ENCODE data around the gene OSBPL5. TPM values are rescaled to one million over a fixed set of nuclear protein-coding genes. Genes with fewer than 3 reads are reported as not detected.

The OSBPL5 gene
- total and polyA plus RNA-seq, 2 of the 4 experiments (the other 2 are of a cell fraction), result 14.9 to 22.3 TPM

GRCh38 chr11:3132831-3133260 lies 32.3 kb downstream of the OSBPL5 start (continued):
- TF ChIP-seq RCOR1 (IDR thresholded peaks at IDR 0.05; ENCODE audit: insufficient replicate concordance, low read length), result no peak
- TF ChIP-seq FOS (IDR thresholded peaks at IDR 0.05; ENCODE audit: low read depth, low read length), result no peak

DNA sequence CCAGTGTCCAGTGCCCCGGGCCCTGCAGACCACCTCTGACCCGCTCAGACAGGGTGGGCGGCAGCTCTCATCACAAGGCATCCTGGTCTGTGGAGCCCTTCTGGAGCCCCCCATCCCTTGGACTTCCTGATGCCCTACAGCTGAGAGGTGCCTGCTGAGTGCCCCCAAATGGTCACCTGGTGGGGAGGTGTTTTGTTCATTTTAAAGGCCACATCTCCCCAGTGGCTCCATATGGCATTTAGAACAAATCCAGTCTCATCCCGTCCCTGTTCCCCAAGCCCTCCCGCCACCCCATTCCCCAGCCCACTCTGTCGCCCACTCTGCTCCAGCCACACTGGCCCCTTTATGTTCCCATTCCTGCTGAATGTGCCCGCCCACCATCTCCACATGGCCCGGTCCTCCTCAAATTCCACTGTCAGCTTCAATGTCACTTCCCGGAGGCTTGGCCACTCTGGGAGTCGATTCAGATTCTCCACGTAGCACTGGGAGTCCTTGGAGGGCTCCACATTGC lies 32.8 kb downstream of the OSBPL5 start:
- no peaks in the 10 kb centered on the region for H3K9me3 ChIP-seq (ENCODE audit: control insufficient read depth, insufficient read depth, low read length)
- no peak overlapping the region for H3K56ac ChIP-seq (ENCODE audit: extremely low read depth, insufficient read depth, low read length)
- no peak overlapping the region for H3K14ac ChIP-seq (replicated peaks; ENCODE audit: low read depth, low read length)
- ChIA-PET POLR2A (ENCODE audit: unreplicated experiment) (no interaction called here), CTCF (no interaction called here)
- H3K23ac ChIP-seq (ENCODE audit: low read depth, low read length), result no peak overlapping the region
- BruUV-seq (replicated peaks), result no TSS peak
- H4K5ac ChIP-seq (ENCODE audit: low read depth, low read length), result no peak overlapping the region
- H3K9me1 ChIP-seq (ENCODE audit: insufficient read depth, low read length), result 0 out of 2 replicates have a peak, but pooled peaks cover 3% of the 10 kb centered on the region
- H4K91ac ChIP-seq (ENCODE audit: insufficient read depth, low read depth, low read length), result no peak overlapping the region
- no peak overlapping the region for H2AK5ac ChIP-seq (ENCODE audit: low read depth, low read length)
- DNase-seq (no peak), ATAC-seq (ENCODE audit: low read depth) (no peak)
- H3K18ac ChIP-seq (ENCODE audit: low read depth, low read length), result no peak overlapping the region
- no peak overlapping the region for H4K8ac ChIP-seq (ENCODE audit: low read depth in 2 of 2, low read length in 2 of 2)
- H3K4me2 ChIP-seq (ENCODE audit: low read depth, low read length), result no peak overlapping the region
- in situ Hi-C loops (cut with MboI; ENCODE audit: low sequenced_read_pairs) (no loop called here), intact Hi-C loops (cut with micrococcal nuclease) (no loop called here), dilution Hi-C loops (cut with HindIII; ENCODE audit: low sequenced_read_pairs, unreplicated experiment) (no loop called here)
- no peak overlapping the region for H3K27ac ChIP-seq (ENCODE audit: insufficient read depth, low read length)
- no peaks in the 10 kb centered on the region for H3K27me3 ChIP-seq (ENCODE audit: control insufficient read depth, insufficient read depth, low read length)
- H2AFZ ChIP-seq (replicated peaks; ENCODE audit: low read length, poor library complexity), result no peak overlapping the region
- WGBS, 2 experiments (ENCODE audit: extremely low coverage in 2 of 2, insufficient read length in 1 of 2), result 65% methylated on average over 4 of the region's 11 CpGs; no CpG with 5 or more reads in 1 of the 2 experiments
- peak overlapping the region; percentile 28 for H2AK9ac ChIP-seq (replicated peaks; ENCODE audit: low read depth, low read length, poor library complexity)
- H2BK5ac ChIP-seq (ENCODE audit: low read depth, low read length, poor library complexity, severe bottlenecking), result no peak overlapping the region
- peaks cover 59% of the 10 kb centered on the region for H4K20me1 ChIP-seq (ENCODE audit: insufficient read depth, low read length)
- H3K4ac ChIP-seq (ENCODE audit: low read depth, low read length), result no peak overlapping the region
- no peak for TF ChIP-seq SMC3 (IDR thresholded peaks at IDR 0.05; ENCODE audit: low read depth, low read length)
- TF ChIP-seq RCOR1 (IDR thresholded peaks at IDR 0.05; ENCODE audit: insufficient replicate concordance, low read length), result no peak
- TF ChIP-seq CTCF (conservative IDR thresholded peaks at IDR 0.05; ENCODE audit: low read depth, low read length), result no peak
- no peak for TF ChIP-seq RAD21 (IDR thresholded peaks at IDR 0.05; ENCODE audit: low read length)
- no peak for TF ChIP-seq MAZ (IDR thresholded peaks at IDR 0.05; ENCODE audit: borderline replicate concordance, low read depth, low read length)
- no peak for TF ChIP-seq BHLHE40 (IDR thresholded peaks at IDR 0.05; ENCODE audit: low read depth, low read length)
- TF ChIP-seq, protein P1, sequence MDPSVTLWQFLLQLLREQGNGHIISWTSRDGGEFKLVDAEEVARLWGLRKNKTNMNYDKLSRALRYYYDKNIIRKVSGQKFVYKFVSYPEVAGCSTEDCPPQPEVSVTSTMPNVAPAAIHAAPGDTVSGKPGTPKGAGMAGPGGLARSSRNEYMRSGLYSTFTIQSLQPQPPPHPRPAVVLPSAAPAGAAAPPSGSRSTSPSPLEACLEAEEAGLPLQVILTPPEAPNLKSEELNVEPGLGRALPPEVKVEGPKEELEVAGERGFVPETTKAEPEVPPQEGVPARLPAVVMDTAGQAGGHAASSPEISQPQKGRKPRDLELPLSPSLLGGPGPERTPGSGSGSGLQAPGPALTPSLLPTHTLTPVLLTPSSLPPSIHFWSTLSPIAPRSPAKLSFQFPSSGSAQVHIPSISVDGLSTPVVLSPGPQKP (IDR thresholded peaks at IDR 0.05; ENCODE audit: borderline replicate concordance, low read depth, low read length), result no peak
- TF ChIP-seq RFX5 (IDR thresholded peaks at IDR 0.05; ENCODE audit: low read depth, low read length), result no peak
- TF ChIP-seq MXI1 (IDR thresholded peaks at IDR 0.05; ENCODE audit: borderline replicate concordance, low read depth, low read length), result no peak
- no peaks in the 10 kb centered on the region; the same call in 1 of the 2 replicates for H3K4me1 ChIP-seq (ENCODE audit: control insufficient read depth, insufficient read depth, low read length)
- H2BK20ac ChIP-seq (ENCODE audit: low read depth, low read length), result no peak overlapping the region
- H3K79me1 ChIP-seq (ENCODE audit: low read depth in 1 of 2, low read length in 2 of 2), result peaks cover 0 to 57% of the 10 kb centered on the region in 2 experiments; a peak in 3 of 4 replicates
- H3K36me3 ChIP-seq (ENCODE audit: control insufficient read depth, insufficient read depth, low read length), result peaks cover 15% of the 10 kb centered on the region
- H3K4me3 ChIP-seq (ENCODE audit: insufficient read depth, low read depth, low read length), result no peak overlapping the region
- no peak overlapping the region for H2BK15ac ChIP-seq (ENCODE audit: low read depth, low read length)
- no peak overlapping the region for H3K9ac ChIP-seq (ENCODE audit: low read depth, low read length)
- H2BK120ac ChIP-seq (ENCODE audit: low read depth, low read length), result no peak overlapping the region

Data from IMR-90 (cell line).